ENCODE data around the gene LARP1.
"Not testable (repeated sequence)": the region's sequence is repeated elsewhere in the genome, so short reads cannot be mapped to it uniquely, and the experiment has no call there.

LARP1 gene

DNA sequence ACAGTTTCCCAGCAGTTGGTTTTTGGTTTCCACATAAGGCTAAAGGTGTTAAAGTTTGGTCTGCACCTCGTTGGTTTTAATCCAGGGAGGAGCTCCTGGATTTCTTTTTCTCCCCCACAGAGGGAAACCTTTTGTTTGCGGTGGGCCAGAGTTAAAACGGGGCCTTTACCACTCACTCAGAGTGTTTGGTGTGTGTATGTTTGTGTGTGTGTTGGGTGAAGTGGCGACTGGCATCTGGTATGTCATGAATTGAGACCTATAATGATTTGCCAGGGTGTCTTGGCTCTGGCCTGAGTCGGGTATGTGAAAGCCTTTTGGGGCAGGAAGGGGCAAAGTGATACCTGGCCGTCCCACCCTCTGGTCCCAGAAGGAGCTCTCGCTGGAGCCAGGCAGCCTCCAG lies 64.4 kb downstream of the LARP1 start:
- Histone ChIP-seq H3K27ac (ENCODE audit: insufficient read depth, low read depth, low read length, poor library complexity, severe bottlenecking) (no peak overlapping the region), H3K36me3 (ENCODE audit: control insufficient read depth, insufficient read depth, low read length) (peaks cover 30% of the 10 kb centered on the region), H3K4me3 (ENCODE audit: insufficient read depth, low read depth, low read length) (no peak overlapping the region), H3K27me3 (ENCODE audit: control insufficient read depth, insufficient read depth, low read length, poor library complexity, severe bottlenecking) (no peaks in the 10 kb centered on the region), H3K9me3 (ENCODE audit: control insufficient read depth, low read length) (no peaks in the 10 kb centered on the region), H3K4me1 (ENCODE audit: control insufficient read depth, insufficient read depth, low read length) (peaks cover 5% of the 10 kb centered on the region)
- 84 to 90% methylated on average over 7 of the region's 7 CpGs for WGBS, 2 experiments

DNA sequence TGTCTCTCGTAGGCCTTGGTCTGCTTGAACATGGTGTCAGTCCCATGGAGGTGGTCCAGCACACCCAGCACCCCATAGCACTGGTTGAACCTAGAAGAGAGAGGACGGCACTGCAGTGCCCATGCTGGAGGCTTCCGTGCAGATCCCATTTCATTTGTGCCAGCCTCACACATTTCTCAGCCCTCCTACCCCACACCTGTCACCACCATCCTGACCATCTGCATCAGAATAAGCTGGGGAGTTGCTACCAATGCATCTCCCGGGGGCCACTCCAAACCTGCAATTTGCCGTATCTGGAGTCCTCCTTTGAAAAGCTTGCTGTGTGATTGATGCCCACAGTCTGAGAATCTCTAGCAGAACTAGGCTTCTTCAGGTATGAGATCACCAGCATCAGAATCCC lies 65.2 kb downstream of the LARP1 start:
- Histone ChIP-seq H3K4me1 (ENCODE audit: control insufficient read depth, insufficient read depth, low read length) (peaks cover 5% of the 10 kb centered on the region), H3K36me3 (ENCODE audit: control insufficient read depth, insufficient read depth, low read length) (peaks cover 21% of the 10 kb centered on the region), H3K4me3 (ENCODE audit: insufficient read depth, low read depth, low read length) (no peak overlapping the region), H3K27ac (ENCODE audit: insufficient read depth, low read depth, low read length, poor library complexity, severe bottlenecking) (no peak overlapping the region), H3K27me3 (ENCODE audit: control insufficient read depth, insufficient read depth, low read length, poor library complexity, severe bottlenecking) (no peaks in the 10 kb centered on the region), H3K9me3 (ENCODE audit: control insufficient read depth, low read length) (no peaks in the 10 kb centered on the region)
- WGBS, 2 experiments: 93 to 96% methylated on average over 5 of the region's 5 CpGs

DNA sequence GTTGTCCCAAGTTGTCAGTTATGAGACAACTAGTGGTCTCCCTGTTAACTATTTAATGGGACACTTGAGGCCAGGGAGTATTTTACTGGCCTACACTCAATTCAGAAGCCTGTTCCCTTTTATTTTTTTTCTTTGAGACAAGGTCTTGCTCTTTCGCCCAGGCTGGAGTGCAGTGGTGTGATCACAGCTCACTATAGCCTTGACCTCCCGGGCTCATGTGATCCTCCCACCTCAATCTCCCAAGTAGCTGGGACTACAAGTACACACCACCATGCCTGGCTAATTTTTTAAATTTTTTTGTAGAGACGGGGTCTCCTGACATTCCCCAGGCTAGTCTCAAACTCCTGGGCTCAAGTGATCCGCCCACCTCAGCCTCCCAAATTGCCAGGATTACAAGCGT lies 67.7 kb downstream of the LARP1 start:
- H3K4me3 ChIP-seq (ENCODE audit: insufficient read depth, low read depth, low read length); H3K4me1 ChIP-seq (ENCODE audit: control insufficient read depth, insufficient read depth, low read length); H3K27ac ChIP-seq (ENCODE audit: insufficient read depth, low read depth, low read length, poor library complexity, severe bottlenecking); H3K27me3 ChIP-seq (ENCODE audit: control insufficient read depth, insufficient read depth, low read length, poor library complexity, severe bottlenecking); H3K9me3 ChIP-seq (ENCODE audit: control insufficient read depth, low read length); H3K36me3 ChIP-seq (ENCODE audit: control insufficient read depth, insufficient read depth, low read length): not testable (repeated sequence)
- 92 to 95% methylated on average over 5 of the region's 5 CpGs for WGBS, 2 experiments

DNA sequence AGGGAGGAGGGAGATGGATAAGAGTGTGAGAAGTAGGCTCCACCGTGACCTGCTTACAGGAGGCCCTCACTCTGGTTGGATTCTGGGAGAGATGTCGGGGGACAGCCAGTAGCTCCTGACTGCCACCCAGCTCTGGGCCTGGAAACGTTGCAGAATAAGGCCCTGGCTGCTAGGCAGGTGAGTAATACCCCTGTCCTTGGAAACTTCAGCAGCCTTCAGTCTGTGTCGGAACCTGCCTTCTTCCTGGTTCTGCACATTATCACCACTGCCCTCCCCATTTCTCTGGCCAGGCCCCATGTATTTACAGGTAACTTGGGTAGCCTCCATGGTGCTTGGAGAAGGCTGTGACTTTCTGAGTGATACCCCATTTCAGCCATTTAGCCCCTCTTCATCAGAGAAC lies 68.4 kb downstream of the LARP1 start:
- Histone ChIP-seq H3K9me3 (ENCODE audit: control insufficient read depth, low read length) (no peaks in the 10 kb centered on the region), H3K27ac (ENCODE audit: insufficient read depth, low read depth, low read length, poor library complexity, severe bottlenecking) (no peak overlapping the region), H3K4me1 (ENCODE audit: control insufficient read depth, insufficient read depth, low read length) (no peaks in the 10 kb centered on the region), H3K27me3 (ENCODE audit: control insufficient read depth, insufficient read depth, low read length, poor library complexity, severe bottlenecking) (no peaks in the 10 kb centered on the region), H3K4me3 (ENCODE audit: insufficient read depth, low read depth, low read length) (no peak overlapping the region), H3K36me3 (ENCODE audit: control insufficient read depth, insufficient read depth, low read length) (peaks cover 4% of the 10 kb centered on the region)
- 90 to 91% methylated on average over 4 of the region's 4 CpGs for WGBS, 2 experiments

DNA sequence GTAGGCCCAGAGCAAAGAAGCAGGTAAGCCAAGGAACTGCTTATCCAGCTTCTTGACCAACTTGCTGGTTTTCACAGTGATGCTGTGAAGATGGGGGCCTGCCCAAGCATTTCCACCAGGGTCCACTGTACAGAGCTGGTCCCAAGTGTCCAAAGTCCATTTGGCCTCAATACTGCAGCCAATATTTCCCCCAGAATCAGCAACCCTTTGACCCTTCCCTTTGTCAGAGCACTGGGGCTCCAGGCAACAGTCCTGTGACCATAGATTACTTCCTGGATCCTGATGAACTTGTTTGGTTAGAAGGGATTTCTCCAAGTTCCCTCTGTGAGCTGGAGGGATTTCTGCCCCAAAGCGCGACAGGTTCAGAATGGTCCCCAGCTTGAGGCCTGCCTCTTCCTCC lies 68.9 kb downstream of the LARP1 start:
- Histone ChIP-seq H3K27ac (ENCODE audit: insufficient read depth, low read depth, low read length, poor library complexity, severe bottlenecking) (no peak overlapping the region), H3K36me3 (ENCODE audit: control insufficient read depth, insufficient read depth, low read length) (peaks cover 4% of the 10 kb centered on the region), H3K27me3 (ENCODE audit: control insufficient read depth, insufficient read depth, low read length, poor library complexity, severe bottlenecking) (no peaks in the 10 kb centered on the region), H3K9me3 (ENCODE audit: control insufficient read depth, low read length) (no peaks in the 10 kb centered on the region), H3K4me1 (ENCODE audit: control insufficient read depth, insufficient read depth, low read length) (no peaks in the 10 kb centered on the region), H3K4me3 (ENCODE audit: insufficient read depth, low read depth, low read length) (no peak overlapping the region)
- 93 to 96% methylated on average over 2 of the region's 2 CpGs for WGBS, 2 experiments

DNA sequence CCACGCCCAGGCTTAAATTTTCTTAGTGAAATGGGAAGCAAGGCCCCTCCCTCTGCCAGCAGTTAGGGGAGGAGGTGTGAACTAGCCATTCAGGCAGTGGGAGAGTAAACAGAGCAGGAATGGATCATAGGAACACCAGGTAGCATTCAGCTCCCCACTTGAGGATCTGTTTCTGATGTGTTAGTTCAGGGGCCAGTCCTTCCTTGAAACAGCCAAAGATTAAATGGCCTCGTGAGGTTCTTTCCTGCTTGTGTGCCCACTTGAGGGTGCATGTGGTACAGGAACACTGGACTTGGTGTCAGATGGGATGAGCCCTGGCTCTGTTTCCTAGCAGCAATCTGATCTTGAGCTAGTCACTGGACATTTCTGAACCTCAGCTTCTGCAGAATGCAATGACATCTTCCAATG lies 74.0 kb downstream of the LARP1 start:
- Histone ChIP-seq H3K4me3 (ENCODE audit: insufficient read depth, low read depth, low read length) (no peak overlapping the region), H3K4me1 (ENCODE audit: control insufficient read depth, insufficient read depth, low read length) (no peaks in the 10 kb centered on the region), H3K27me3 (ENCODE audit: control insufficient read depth, insufficient read depth, low read length, poor library complexity, severe bottlenecking) (no peaks in the 10 kb centered on the region), H3K9me3 (ENCODE audit: control insufficient read depth, low read length) (no peaks in the 10 kb centered on the region), H3K36me3 (ENCODE audit: control insufficient read depth, insufficient read depth, low read length) (no peaks in the 10 kb centered on the region), H3K27ac (ENCODE audit: insufficient read depth, low read depth, low read length, poor library complexity, severe bottlenecking) (no peak overlapping the region)
- WGBS, 2 experiments: 85 to 88% methylated on average over 2 of the region's 2 CpGs

DNA sequence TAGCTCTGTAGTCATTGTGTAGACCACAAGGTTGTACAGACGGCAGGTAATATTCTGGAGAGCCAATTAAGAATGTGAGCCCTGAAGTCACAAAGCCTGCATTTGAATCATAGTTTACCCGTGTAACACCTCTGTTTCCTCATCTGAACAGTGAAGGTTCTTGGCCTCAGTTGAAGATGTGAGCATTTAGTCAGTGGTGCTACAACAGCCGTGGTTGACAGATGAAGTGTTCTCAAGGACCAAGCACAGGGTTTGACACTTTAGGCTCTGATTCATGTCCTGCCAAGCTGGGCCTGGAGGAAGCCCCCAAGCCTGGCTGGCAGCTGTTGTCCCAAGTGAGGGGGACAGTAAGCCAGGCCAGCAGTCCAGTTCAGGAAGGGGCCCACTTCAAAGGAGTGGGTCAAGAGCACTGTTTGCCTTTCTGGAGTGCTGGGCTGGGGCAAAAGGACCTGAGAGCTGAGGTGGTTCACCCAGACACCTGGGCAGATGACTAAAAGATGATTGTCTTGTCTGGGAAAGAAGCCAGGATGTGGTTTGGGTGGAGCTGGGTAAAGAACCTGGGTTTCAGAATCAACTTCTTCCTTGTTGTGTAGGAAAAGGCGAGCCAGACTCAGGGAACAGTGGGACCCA lies 74.5 kb downstream of the LARP1 start:
- Histone ChIP-seq H3K27me3 (ENCODE audit: control insufficient read depth, insufficient read depth, low read length, poor library complexity, severe bottlenecking) (no peaks in the 10 kb centered on the region), H3K9me3 (ENCODE audit: control insufficient read depth, low read length) (no peaks in the 10 kb centered on the region), H3K36me3 (ENCODE audit: control insufficient read depth, insufficient read depth, low read length) (no peaks in the 10 kb centered on the region), H3K27ac (ENCODE audit: insufficient read depth, low read depth, low read length, poor library complexity, severe bottlenecking) (no peak overlapping the region), H3K4me3 (ENCODE audit: insufficient read depth, low read depth, low read length) (no peak overlapping the region), H3K4me1 (ENCODE audit: control insufficient read depth, insufficient read depth, low read length) (no peaks in the 10 kb centered on the region)
- WGBS, 2 experiments: 94 to 96% methylated on average over 4 of the region's 4 CpGs

DNA sequence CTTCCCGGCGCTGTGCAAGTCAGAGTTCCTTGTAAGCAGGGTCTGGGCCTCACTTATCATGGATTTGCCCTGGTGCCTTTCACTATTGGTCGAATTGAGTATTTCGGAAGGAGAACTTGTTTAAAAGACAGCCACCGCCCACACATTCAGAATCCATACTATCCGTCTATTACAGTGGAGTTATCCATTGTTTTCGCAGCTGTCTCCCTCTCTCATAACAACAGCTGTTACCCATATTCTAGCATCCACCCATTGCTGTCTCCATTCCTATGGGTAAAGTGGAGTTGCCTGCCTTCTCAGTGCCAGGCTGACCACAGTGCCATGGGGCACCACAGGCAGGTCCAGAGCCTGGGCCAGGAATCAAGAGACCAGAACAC lies 75.0 kb downstream of the LARP1 start:
- Histone ChIP-seq H3K36me3 (ENCODE audit: control insufficient read depth, insufficient read depth, low read length) (no peaks in the 10 kb centered on the region), H3K4me1 (ENCODE audit: control insufficient read depth, insufficient read depth, low read length) (no peaks in the 10 kb centered on the region), H3K9me3 (ENCODE audit: control insufficient read depth, low read length) (no peaks in the 10 kb centered on the region), H3K27me3 (ENCODE audit: control insufficient read depth, insufficient read depth, low read length, poor library complexity, severe bottlenecking) (no peaks in the 10 kb centered on the region), H3K27ac (ENCODE audit: insufficient read depth, low read depth, low read length, poor library complexity, severe bottlenecking) (no peak overlapping the region), H3K4me3 (ENCODE audit: insufficient read depth, low read depth, low read length) (no peak overlapping the region)
- 96% methylated on average over 7 of the region's 7 CpGs for WGBS, 2 experiments

DNA sequence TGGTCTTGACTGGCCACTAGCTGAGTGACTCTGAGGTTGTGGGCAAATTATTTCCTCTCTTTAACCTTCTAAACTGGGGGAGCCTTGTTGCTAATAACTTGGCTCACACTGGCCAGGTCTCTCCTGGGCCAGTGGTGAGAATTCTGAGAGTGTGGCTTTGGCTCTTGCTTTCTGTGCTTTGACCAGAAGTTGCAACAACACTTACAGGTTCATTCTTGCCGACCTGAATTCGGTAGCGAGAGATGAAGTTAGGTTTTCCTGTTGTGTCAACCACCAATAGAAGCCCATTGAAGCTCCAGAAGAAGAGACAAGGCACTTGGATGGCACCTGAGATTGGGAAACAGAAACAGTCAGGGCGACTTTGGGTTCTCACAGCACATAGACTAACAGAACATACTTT lies 75.4 kb downstream of the LARP1 start:
- Histone ChIP-seq H3K4me1 (ENCODE audit: control insufficient read depth, insufficient read depth, low read length) (no peaks in the 10 kb centered on the region), H3K36me3 (ENCODE audit: control insufficient read depth, insufficient read depth, low read length) (no peaks in the 10 kb centered on the region), H3K4me3 (ENCODE audit: insufficient read depth, low read depth, low read length) (no peak overlapping the region), H3K27ac (ENCODE audit: insufficient read depth, low read depth, low read length, poor library complexity, severe bottlenecking) (no peak overlapping the region), H3K9me3 (ENCODE audit: control insufficient read depth, low read length) (no peaks in the 10 kb centered on the region), H3K27me3 (ENCODE audit: control insufficient read depth, insufficient read depth, low read length, poor library complexity, severe bottlenecking) (no peaks in the 10 kb centered on the region)
- 88 to 97% methylated on average over 4 of the region's 4 CpGs for WGBS, 2 experiments

DNA sequence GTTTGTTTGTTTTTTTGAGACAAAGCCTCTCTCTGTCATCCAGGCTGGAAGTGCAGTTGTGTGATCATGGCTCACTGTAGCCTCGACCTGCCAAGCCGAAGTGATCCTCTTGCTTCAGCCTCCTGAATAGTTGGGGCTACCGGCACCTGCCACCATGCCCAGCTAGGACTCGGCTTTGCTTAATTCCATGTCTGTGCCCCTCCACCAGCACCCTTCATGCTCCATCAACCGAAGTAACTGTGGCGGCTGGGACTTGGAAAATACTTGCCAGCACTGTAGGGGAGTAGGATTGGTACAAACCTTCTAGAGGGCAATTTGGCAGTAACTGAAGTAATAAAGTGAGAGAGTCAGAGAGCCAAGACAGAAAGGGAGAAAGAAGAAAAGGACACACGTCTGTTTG lies 76.3 kb downstream of the LARP1 start:
- Histone ChIP-seq H3K27me3 (ENCODE audit: control insufficient read depth, insufficient read depth, low read length, poor library complexity, severe bottlenecking) (no peaks in the 10 kb centered on the region), H3K4me3 (ENCODE audit: insufficient read depth, low read depth, low read length) (no peak overlapping the region), H3K9me3 (ENCODE audit: control insufficient read depth, low read length) (no peaks in the 10 kb centered on the region), H3K36me3 (ENCODE audit: control insufficient read depth, insufficient read depth, low read length) (no peaks in the 10 kb centered on the region), H3K4me1 (ENCODE audit: control insufficient read depth, insufficient read depth, low read length) (no peaks in the 10 kb centered on the region), H3K27ac (ENCODE audit: insufficient read depth, low read depth, low read length, poor library complexity, severe bottlenecking) (no peak overlapping the region)
- 92 to 93% methylated on average over 7 of the region's 7 CpGs for WGBS, 2 experiments

DNA sequence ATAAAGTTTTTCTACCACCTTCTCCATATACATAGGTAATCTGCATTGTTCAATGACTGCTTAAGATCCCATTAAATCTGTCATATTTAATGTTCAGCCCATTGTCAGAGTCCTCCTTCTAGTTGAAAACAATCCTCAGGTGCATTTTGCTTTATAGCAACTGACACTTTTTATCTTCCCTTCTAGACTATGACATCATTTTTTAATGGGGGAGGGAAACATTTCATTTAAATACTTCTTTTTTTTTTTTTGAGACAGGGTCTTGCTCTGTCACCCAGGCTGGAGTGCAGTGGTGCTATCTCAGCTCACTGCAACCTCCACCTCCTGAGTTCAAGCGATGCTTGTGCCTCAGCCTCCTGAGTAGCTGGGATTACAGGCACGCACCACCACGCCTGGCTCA lies 77.6 kb downstream of the LARP1 start:
- H3K4me3 ChIP-seq (ENCODE audit: insufficient read depth, low read depth, low read length); H3K27me3 ChIP-seq (ENCODE audit: control insufficient read depth, insufficient read depth, low read length, poor library complexity, severe bottlenecking); H3K4me1 ChIP-seq (ENCODE audit: control insufficient read depth, insufficient read depth, low read length); H3K36me3 ChIP-seq (ENCODE audit: control insufficient read depth, insufficient read depth, low read length); H3K27ac ChIP-seq (ENCODE audit: insufficient read depth, low read depth, low read length, poor library complexity, severe bottlenecking); H3K9me3 ChIP-seq (ENCODE audit: control insufficient read depth, low read length): not testable (repeated sequence)
- 90 to 92% methylated on average over 3 of the region's 3 CpGs for WGBS, 2 experiments
